Omental fat pad (tissue), 4 donors: Measurements from ENCODE around the gene KDM7A. TPM values are rescaled to one million over a fixed set of nuclear protein-coding genes. Genes with fewer than 3 reads are reported as not detected.

Experiments used
- ATAC-seq: fragments of 150-250 bp; one replicate; pipeline ENCODE4 v1.9.1; 2016; ENCODE audit warnings: mild to moderate bottlenecking, moderate library complexity; ENCODE audit not compliant: low FRiP score
- DNase-seq: peaks from one replicate; pipeline ENCODE4 v3.0.0-alpha.2; 2019; ENCODE audit warnings: low spot score
- total RNA-seq, 4 donors: library from RNA; depleted of rRNA; stranded (reverse); fragments of >200 nt; gene quantifications; one replicate each; pipeline ENCODE4 v1.1.0, GENCODE V29; 2016
- TF ChIP-seq, protein P1 (sequence below), 3 donors: fragments of 450-650 bp; IDR thresholded peaks; one replicate each; pipeline ENCODE4 v1.5.1; 2016 to 2017; ENCODE audit warnings: antibody characterized with exemption in 3 of 3, mild to moderate bottlenecking in 3 of 3, moderate library complexity in 2 of 3

The KDM7A gene
- total RNA-seq, 4 donors from 2014 or later: 16.8 to 33.7 (median 19.2) TPM

DNA sequence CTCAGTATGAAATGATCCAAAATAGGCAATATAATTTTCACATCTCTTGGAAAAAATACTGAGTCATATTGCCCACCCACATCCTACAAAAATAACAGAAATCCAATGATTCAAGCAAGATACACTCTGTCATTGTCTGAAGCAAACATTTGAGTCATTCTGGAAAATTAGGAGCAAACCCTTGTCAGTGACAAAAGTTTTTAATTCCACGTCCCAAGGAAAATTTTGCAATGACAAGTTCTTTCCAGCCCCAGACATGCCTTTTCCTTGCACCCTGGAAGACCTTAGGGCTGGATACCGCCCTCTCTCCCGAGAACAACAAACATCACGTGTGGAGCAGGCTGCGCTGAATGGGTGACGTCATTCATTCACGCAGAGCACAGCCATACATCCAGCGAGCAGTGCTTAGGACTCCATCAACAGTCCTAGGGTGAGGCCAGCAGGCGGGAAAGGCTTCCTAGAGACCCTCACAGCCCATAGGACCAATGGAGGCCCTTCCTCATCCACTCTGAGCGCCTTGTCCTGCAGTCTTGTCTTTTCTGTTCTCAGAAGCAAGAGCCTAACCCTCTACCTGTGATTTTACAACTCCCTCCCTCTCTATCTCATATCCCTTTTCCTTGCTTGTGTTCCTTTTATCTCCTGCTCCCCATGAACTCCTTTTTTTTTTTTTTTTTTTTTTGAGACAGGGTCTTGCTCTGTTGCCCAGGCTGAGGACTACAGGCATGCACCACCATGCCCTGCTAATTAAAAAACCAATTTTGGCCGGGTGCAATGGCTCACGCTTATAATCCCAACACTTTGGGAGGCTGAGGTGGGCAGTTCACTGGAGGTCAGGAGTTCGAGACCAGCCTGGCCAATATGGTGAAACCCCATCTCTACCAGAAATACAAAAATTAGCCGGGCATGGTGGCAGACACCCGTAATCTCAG is 23.5 kb upstream of the KDM7A start:
- ATAC-seq: no peak
- DNase-seq: no peak
- TF ChIP-seq, protein P1, sequence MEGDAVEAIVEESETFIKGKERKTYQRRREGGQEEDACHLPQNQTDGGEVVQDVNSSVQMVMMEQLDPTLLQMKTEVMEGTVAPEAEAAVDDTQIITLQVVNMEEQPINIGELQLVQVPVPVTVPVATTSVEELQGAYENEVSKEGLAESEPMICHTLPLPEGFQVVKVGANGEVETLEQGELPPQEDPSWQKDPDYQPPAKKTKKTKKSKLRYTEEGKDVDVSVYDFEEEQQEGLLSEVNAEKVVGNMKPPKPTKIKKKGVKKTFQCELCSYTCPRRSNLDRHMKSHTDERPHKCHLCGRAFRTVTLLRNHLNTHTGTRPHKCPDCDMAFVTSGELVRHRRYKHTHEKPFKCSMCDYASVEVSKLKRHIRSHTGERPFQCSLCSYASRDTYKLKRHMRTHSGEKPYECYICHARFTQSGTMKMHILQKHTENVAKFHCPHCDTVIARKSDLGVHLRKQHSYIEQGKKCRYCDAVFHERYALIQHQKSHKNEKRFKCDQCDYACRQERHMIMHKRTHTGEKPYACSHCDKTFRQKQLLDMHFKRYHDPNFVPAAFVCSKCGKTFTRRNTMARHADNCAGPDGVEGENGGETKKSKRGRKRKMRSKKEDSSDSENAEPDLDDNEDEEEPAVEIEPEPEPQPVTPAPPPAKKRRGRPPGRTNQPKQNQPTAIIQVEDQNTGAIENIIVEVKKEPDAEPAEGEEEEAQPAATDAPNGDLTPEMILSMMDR (IDR thresholded peaks at IDR 0.05): no peak

- ATAC-seq (no peak), DNase-seq (no peak)
- TF ChIP-seq, protein P1 (IDR thresholded peaks at IDR 0.05): no peak
Measured at GRCh38 chr7:140197938-140198337, 21.2 kb upstream of the KDM7A start.

DNA sequence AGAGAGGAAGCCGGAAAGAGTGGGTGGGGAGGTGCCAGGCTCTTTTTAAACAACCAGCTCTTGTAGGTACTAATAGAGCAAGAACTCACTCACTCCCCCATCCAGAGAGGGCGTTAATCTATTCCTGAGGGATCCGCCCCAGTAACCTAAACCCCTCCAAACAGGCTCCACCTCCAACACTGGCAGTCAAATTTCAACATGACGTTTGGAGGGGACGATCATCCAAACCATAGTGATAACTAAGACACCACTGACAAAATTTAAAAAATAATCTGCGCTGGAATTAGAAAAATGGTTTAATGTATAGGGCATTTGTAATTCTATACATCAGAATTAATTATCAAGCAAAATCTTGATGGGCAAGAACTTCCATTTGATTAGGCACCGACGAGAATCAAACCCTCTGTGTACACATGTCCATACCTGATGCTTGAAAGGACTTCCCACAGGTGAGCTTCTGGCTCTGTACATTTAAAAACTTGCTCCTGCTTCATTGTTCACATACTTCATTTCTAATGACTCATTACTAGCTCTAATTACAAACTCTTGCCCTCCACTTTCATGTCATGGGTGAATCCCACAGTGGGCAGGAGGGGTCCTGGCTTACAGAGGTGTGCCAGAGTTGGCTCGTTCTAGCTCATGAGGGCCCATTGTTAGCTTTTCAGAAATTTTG is 20.6 kb upstream of the KDM7A start:
- DNase-seq (no peak), ATAC-seq (no peak)
- TF ChIP-seq, protein P1 (IDR thresholded peaks at IDR 0.05): no peak

GRCh38 chr7:140196361-140197217 is 19.8 kb upstream of the KDM7A start:
- DNase-seq: no peak
- ATAC-seq: no peak
- TF ChIP-seq, protein P1 (IDR thresholded peaks at IDR 0.05): no peak

- TF ChIP-seq, protein P1 (IDR thresholded peaks at IDR 0.05): no peak
- DNase-seq (no peak), ATAC-seq (no peak)
Measured at GRCh38 chr7:140195859-140196258, 19.1 kb upstream of the KDM7A start.

DNA sequence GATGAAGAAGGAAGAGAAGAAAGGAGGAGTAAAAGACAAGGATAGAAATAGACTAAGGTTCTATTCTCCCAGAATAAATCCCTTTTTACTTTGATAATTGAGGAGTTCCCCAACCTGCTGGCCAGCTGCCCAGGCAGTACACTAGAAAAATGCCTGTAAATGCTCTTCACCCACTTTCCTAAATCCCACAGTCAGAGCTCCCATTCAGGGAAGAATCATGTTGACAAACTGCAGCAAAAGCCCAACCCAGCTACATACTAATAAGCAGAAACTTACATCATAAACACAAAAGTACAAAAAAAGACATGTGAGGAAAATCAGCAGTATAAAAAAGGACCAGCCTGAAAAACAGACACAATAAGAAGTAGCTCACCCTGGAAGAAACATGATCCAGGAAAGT is 15.8 kb upstream of the KDM7A start:
- ATAC-seq: no peak

More for the DNA sequence above, 15.8 kb upstream of the KDM7A start:
- DNase-seq: no peak
- TF ChIP-seq, protein P1 (IDR thresholded peaks at IDR 0.05): no peak
